ENCODE results near the gene COMTD1.
"Not testable (repeated sequence)": the region's sequence is repeated elsewhere in the genome, so short reads cannot be mapped to it uniquely, and the experiment has no call there.

The COMTD1 gene

GRCh38 chr10:75189266-75190096, 46.3 kb downstream of the COMTD1 start:
- DNase-seq = no peak

GRCh38 chr10:75188522-75188921, 47.2 kb downstream of the COMTD1 start:
- not testable (repeated sequence) for DNase-seq

DNA sequence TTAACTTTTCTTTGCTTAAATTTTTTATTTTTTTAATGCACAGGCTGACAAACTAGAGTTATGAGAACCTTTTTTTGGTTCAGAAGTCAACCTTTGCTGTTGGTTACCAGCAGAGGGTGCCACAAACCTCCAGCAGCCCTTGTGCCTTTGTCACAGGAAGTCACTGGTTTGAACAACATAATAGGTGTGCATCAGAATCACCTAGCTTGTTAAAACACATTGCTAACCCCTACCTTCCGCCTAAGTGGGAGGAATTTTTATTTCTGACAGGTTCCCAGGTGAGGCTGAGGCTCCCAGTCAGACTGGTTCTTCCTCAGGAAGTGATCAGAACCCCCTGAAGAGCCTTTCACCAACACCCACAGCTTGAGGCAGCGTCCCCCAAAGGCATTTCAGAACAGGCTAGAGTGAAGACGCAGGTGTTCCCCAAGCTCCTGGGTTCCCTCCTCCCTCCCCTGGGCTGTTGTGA, 47.8 kb downstream of the COMTD1 start:
- peak; percentile 45 for DNase-seq

GRCh38 chr10:75186310-75186709, 49.4 kb downstream of the COMTD1 start:
- DNase-seq = no peak
